Kidney (tissue), 14 donors: ENCODE data around the gene MINDY4B. TPM values are rescaled to one million over a fixed set of nuclear protein-coding genes. Genes with fewer than 3 reads are reported as not detected.

ENCODE experiments used
- DNase-seq, 5 donors: peaks; one replicate each; pipeline ENCODE4 v3.0.0-alpha.2; 2013 to 2020
- FAIRE-seq: peaks from 2 replicates; lab custom pipeline; 2012; peaks lifted over from hg19 to GRCh38; lab: Jason Lieb, UNC
- H3K27ac ChIP-seq, 2 donors: one replicate each; pipeline ENCODE4 v1.7.0; 2013; ENCODE audit warnings: low read depth in 2 of 2, low read length in 2 of 2, inconsistent platforms in 1 of 2
- H3K27me3 ChIP-seq: one replicate; pipeline ENCODE4 v1.7.1; 2013; ENCODE audit warnings: low read length, inconsistent platforms; ENCODE audit not compliant: control insufficient read depth, insufficient read depth
- H3K36me3 ChIP-seq, 3 donors: one replicate each; pipeline versions ENCODE4 v1.7.0 to v1.7.1; 2013; ENCODE audit warnings: low read length in 3 of 3, control low read depth in 1 of 3, inconsistent platforms in 1 of 3; ENCODE audit not compliant: insufficient read depth in 3 of 3, control insufficient read depth in 2 of 3
- H3K4me1 ChIP-seq, 3 donors: one replicate each; pipeline versions ENCODE4 v1.7.0 to v1.7.1; 2013; ENCODE audit warnings: low read length in 3 of 3, inconsistent platforms in 1 of 3, low read depth in 1 of 3; ENCODE audit not compliant: control insufficient read depth in 2 of 3, insufficient read depth in 2 of 3
- H3K4me3 ChIP-seq, 3 donors: one replicate each; pipeline versions ENCODE4 v1.7.0 to v1.8.1; 2013; ENCODE audit warnings: low read length in 3 of 3, control low read depth in 1 of 3, inconsistent platforms in 1 of 3
- H3K9ac ChIP-seq, 3 donors: one replicate each; pipeline versions ENCODE4 v1.7.0 to v1.7.1; 2013; ENCODE audit warnings: low read length in 3 of 3, control low read depth in 1 of 3, inconsistent platforms in 1 of 3
- H3K9me3 ChIP-seq, 3 donors: one replicate each; pipeline versions ENCODE4 v1.7.0 to v1.7.1; 2013; ENCODE audit warnings: low read length in 3 of 3, control low read depth in 1 of 3, inconsistent platforms in 1 of 3; ENCODE audit not compliant: control insufficient read depth in 2 of 3, insufficient read depth in 1 of 3
- intact Hi-C: fragments of 100-400 bp; cut with DNase I; formaldehyde crosslinking; loops from one replicate; pipeline ENCODE4 v1.11.1; 2022
- polyA plus RNA-seq: library from polyadenylated mRNA; stranded (reverse); fragments of 350-450 nt; fragmentation: Illumina TruSeq; extraction: RNeasy Lipid Tissue Mini Kit (QIAGEN cat#74804); gene quantifications from one replicate; pipeline ENCODE4 v1.2.3, GENCODE V29; 2014; ENCODE audit warnings: low read depth, low replicate concordance; ENCODE audit not compliant: insufficient read depth
- total RNA-seq: library from RNA; stranded (reverse); fragmentation: NEBNext Ultra II Directional; extraction: Animal tissue kit (Norgen Biotek cat#: 25700); gene quantifications from one replicate; pipeline ENCODE4 v1.2.1, GENCODE V29; 2021
- TF ChIP-seq, protein P1 (sequence below): IDR thresholded peaks from 3 replicates; pipeline ENCODE4 v1.5.1; 2012; ENCODE audit warnings: mild to moderate bottlenecking, moderate library complexity, borderline replicate concordance; ENCODE audit not compliant: insufficient read depth; ENCODE audit errors: extremely low read depth
- donor health status: control.
- donor health status: control.
- donor health status: control.
- donor health status: control.
- donor health status: control.
- donor health status: DM: yes; HTN: yes; CAD: no.
- donor health status: Normal renal cell carcinoma (clear cell type).

The MINDY4B gene
- total and polyA plus RNA-seq, 2 donors from 2014 or later: not detected

DNA sequence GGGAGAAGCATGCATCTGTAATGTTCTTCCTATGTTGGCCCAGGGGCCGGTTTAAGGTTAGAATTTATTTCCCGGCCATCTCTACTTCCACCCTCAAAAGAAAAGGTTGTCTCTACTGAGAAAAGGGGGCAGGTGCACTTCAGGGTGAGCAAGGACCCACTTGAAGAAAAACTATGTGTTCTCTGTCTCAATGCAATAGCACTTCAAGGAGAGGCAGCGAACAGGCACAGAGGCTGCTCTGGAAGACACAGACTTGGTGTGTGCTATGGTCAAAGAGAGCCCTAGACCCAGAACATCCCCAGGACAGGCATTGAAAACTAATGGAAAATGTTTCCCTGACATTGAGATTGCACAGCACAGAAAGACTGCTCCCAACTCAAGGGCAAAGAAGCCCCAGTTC lies 7.6 kb downstream of the MINDY4B start:
- Histone ChIP-seq H3K4me3 (no peak overlapping the region), H3K4me1 (no peaks in the 10 kb centered on the region)

DNA sequence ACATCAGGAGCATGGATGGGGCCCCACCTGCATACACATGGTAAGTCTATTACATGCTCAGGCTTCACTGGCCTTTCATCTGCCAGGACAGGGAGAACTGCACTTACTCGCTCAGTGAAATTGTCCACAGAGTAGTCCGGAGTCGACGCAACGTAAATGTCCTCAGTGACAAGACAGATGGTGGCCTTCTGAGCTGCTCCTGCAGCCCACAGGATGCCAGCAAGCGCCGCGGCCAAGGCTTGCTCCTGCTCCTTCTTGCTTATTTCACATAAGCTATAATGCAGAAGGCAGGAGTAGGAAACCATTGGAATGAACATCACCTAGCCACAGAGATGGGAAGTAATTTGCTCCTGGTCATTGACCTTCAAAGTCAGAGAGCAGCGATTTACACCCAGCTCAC lies 14.4 kb downstream of the MINDY4B start:
- Histone ChIP-seq H3K9ac (no peak overlapping the region), H3K9me3 (no peaks in the 10 kb centered on the region), H3K27me3 (no peaks in the 10 kb centered on the region), H3K36me3 (no peaks in the 10 kb centered on the region), H3K4me1 (no peaks in the 10 kb centered on the region), H3K4me3 (no peak overlapping the region), H3K27ac (no peak overlapping the region)
- intact Hi-C loops: no loop called here
- DNase-seq (no peak), FAIRE-seq (no peak)
- TF ChIP-seq, protein P1, sequence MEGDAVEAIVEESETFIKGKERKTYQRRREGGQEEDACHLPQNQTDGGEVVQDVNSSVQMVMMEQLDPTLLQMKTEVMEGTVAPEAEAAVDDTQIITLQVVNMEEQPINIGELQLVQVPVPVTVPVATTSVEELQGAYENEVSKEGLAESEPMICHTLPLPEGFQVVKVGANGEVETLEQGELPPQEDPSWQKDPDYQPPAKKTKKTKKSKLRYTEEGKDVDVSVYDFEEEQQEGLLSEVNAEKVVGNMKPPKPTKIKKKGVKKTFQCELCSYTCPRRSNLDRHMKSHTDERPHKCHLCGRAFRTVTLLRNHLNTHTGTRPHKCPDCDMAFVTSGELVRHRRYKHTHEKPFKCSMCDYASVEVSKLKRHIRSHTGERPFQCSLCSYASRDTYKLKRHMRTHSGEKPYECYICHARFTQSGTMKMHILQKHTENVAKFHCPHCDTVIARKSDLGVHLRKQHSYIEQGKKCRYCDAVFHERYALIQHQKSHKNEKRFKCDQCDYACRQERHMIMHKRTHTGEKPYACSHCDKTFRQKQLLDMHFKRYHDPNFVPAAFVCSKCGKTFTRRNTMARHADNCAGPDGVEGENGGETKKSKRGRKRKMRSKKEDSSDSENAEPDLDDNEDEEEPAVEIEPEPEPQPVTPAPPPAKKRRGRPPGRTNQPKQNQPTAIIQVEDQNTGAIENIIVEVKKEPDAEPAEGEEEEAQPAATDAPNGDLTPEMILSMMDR: no peak

More for the DNA sequence above, 7.6 kb downstream of the MINDY4B start:
- DNase-seq: no peak
- Histone ChIP-seq H3K27ac (no peak overlapping the region), H3K9me3 (no peaks in the 10 kb centered on the region), H3K9ac (no peak overlapping the region), H3K36me3 (no peaks in the 10 kb centered on the region), H3K27me3 (no peaks in the 10 kb centered on the region)
- intact Hi-C loops: no loop called here
- no peak for FAIRE-seq
- TF ChIP-seq, protein P1: no peak

DNA sequence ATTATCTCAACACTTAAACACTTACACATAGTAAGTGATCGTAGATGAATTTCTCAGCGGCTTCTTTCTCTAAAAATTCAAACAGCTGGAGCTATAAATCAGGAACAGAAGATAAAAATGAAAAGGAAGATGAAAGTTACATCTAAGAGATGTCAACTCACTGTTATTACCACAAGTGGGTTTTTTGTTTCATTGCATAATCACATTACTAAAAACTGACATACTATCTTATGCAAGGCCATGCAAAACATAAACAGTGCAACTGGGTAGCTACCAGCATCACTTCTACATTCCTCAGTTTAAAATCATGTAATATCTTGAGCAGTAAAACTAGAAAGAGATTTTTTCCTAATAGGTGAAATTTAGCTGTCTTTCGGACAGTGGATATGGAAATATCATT lies 14.9 kb downstream of the MINDY4B start:
- Histone ChIP-seq H3K4me1 (no peaks in the 10 kb centered on the region), H3K4me3 (no peak overlapping the region), H3K9me3 (no peaks in the 10 kb centered on the region), H3K27me3 (no peaks in the 10 kb centered on the region), H3K27ac (no peak overlapping the region), H3K9ac (no peak overlapping the region), H3K36me3 (no peaks in the 10 kb centered on the region)
- FAIRE-seq: no peak
- intact Hi-C loops: no loop called here
- TF ChIP-seq, protein P1: no peak
- DNase-seq: no peak

DNA sequence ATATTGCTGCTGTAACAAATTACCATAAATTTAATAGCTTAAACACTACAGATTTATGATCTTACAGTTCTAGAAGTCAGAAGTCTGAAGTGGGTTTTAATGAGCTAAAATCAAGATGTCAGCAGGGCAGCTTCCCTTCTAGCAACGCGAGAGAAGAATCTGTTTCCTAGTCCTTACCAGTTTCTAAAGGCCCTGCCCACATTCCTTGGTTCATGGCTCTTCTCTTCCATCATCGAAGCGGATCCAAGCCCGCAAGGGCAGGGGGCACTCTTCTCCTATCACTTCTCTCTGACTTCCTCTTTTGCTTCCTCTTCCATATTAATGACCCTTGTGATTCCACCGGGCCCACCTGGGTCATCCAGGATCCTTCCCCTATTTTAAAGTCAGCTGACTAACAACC lies 16.1 kb downstream of the MINDY4B start:
- Histone ChIP-seq H3K4me3 (no peak overlapping the region), H3K36me3 (no peaks in the 10 kb centered on the region), H3K4me1 (no peaks in the 10 kb centered on the region), H3K9ac (no peak overlapping the region), H3K27ac (no peak overlapping the region), H3K27me3 (no peaks in the 10 kb centered on the region), H3K9me3 (no peaks in the 10 kb centered on the region)
- FAIRE-seq (no peak), DNase-seq (no peak)
- TF ChIP-seq, protein P1: no peak
- intact Hi-C loops: no loop called here
